ENCODE measurements around the gene SLC4A3.

SLC4A3 gene

DNA sequence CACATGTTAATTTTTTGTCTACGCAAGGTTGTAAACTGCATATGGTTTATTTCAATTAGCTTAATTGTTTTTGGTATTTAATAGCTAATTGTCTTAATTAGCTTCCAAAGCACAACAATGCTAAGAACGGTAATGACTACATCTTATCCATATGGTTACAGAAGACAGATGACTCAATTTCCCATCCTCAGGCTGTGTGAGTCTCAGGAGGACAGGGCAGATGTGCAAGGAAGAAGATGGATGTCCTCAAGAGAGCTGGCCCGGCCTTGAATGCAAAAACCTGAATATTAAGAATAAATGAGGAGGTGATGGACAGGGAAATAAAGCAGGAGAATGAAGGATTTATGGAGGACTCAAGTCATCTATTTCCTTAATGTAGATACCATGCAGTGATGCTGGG lies 31.4 kb downstream of the SLC4A3 start:
- H3K4me1 ChIP-seq (ENCODE audit: low read length) = peaks cover 12% of the 10 kb centered on the region
- H4K20me1 ChIP-seq (ENCODE audit: insufficient read depth, low read length) = no peaks in the 10 kb centered on the region
- H3K9ac ChIP-seq (ENCODE audit: low read length) = no peak overlapping the region
- no peak overlapping the region for H3K4me3 ChIP-seq (ENCODE audit: low read length)
- H3K4me2 ChIP-seq (ENCODE audit: low read length) = no peak overlapping the region
- no peaks in the 10 kb centered on the region for H3K36me3 ChIP-seq (replicated peaks; ENCODE audit: low read depth, low read length)
- H3K9me3 ChIP-seq (ENCODE audit: insufficient read depth, low read length) = no peaks in the 10 kb centered on the region
- no peak overlapping the region for H3K27ac ChIP-seq (ENCODE audit: low read length)
- H2AFZ ChIP-seq (ENCODE audit: low read depth, low read length) = no peak overlapping the region
- H3K79me2 ChIP-seq (ENCODE audit: low read length) = no peaks in the 10 kb centered on the region
- TF ChIP-seq, protein P1, sequence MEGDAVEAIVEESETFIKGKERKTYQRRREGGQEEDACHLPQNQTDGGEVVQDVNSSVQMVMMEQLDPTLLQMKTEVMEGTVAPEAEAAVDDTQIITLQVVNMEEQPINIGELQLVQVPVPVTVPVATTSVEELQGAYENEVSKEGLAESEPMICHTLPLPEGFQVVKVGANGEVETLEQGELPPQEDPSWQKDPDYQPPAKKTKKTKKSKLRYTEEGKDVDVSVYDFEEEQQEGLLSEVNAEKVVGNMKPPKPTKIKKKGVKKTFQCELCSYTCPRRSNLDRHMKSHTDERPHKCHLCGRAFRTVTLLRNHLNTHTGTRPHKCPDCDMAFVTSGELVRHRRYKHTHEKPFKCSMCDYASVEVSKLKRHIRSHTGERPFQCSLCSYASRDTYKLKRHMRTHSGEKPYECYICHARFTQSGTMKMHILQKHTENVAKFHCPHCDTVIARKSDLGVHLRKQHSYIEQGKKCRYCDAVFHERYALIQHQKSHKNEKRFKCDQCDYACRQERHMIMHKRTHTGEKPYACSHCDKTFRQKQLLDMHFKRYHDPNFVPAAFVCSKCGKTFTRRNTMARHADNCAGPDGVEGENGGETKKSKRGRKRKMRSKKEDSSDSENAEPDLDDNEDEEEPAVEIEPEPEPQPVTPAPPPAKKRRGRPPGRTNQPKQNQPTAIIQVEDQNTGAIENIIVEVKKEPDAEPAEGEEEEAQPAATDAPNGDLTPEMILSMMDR (IDR thresholded peaks at IDR 0.05; ENCODE audit: low read depth, low read length) = no peak
- no peak for TF ChIP-seq EZH2phosphoT487 (IDR thresholded peaks at IDR 0.05; ENCODE audit: low read depth)
- peaks cover 4% of the 10 kb centered on the region for H3K27me3 ChIP-seq (ENCODE audit: low read depth, low read length)

DNA sequence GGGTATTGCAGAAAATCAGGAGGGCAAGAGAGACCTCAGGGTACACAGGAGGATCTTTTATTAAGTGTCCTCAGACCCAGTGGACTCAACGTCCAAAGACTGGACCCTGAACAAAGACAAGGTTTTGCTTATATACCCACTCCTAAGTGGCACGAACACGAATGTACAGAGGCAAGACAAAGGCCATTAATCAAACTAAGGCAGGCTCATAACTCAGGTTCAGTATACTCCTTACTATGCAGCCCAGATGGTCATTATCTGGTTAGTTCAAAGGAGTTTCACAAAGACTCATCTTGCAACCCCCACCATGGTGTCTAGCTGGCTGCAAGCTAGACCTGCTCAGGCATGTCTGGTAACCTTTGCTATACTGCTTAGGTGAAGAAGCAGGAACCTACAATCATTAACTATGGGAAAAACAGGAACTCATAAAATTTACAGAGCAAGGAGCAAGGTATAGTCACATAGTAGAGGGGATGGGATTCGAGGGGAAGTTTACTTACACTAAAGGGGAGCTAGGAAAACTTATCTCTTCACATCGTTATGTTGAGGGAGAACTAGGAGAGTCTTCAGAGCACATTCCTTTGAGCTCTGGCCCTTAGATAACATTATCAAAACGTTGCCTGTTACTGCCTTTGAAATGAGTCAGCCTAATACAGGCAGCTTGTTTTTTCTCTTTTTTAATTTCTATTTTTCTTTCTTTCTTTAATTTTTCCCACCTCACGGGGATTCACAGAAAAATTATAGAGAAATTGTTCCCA lies 33.9 kb downstream of the SLC4A3 start:
- peak overlapping the region; percentile 37; the same call in 1 of the 2 replicates for H3K4me2 ChIP-seq (ENCODE audit: low read length)

DNA sequence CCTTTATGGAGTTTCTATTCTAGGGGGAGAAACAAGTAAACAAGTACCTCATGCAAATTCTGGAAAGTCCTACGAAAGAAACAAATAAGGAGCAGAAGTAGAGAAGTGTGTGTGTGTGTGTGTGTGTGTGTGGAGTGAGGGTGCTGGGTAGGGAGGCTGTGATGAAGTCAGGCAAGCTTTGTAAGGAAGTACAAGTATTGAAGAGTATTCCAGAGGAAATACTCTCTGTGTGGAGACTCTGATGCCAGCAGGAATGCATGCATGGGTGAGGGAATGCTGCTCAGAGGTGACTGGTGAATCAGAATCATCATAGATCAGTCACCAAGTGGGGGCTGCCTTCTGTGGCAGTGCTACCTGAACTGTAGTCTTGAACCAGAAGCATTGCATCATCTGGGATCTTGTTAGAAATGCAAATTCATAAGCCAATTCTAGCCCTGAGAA lies 34.5 kb downstream of the SLC4A3 start:
- Histone ChIP-seq H3K9ac (ENCODE audit: low read length) (no peak overlapping the region), H3K79me2 (ENCODE audit: low read length) (no peaks in the 10 kb centered on the region), H4K20me1 (ENCODE audit: insufficient read depth, low read length) (no peaks in the 10 kb centered on the region), H3K27ac (ENCODE audit: low read length) (no peak overlapping the region), H3K4me2 (ENCODE audit: low read length) (no peak overlapping the region), H3K27me3 (ENCODE audit: low read depth, low read length) (peaks cover 4% of the 10 kb centered on the region; the same call in 1 of the 2 replicates), H3K36me3 (replicated peaks; ENCODE audit: low read depth, low read length) (no peaks in the 10 kb centered on the region), H3K9me3 (ENCODE audit: insufficient read depth, low read length) (no peaks in the 10 kb centered on the region), H3K4me1 (ENCODE audit: low read length) (peaks cover 12% of the 10 kb centered on the region), H3K4me3 (ENCODE audit: low read length) (no peak overlapping the region), H2AFZ (ENCODE audit: low read depth, low read length) (no peak overlapping the region)
- no peak for TF ChIP-seq EZH2phosphoT487 (IDR thresholded peaks at IDR 0.05; ENCODE audit: low read depth)
- TF ChIP-seq, protein P1 (IDR thresholded peaks at IDR 0.05; ENCODE audit: low read depth, low read length) = no peak

More for the DNA sequence above, 33.9 kb downstream of the SLC4A3 start:
- H3K27ac ChIP-seq (ENCODE audit: low read length) = no peak overlapping the region
- no peaks in the 10 kb centered on the region for H3K9me3 ChIP-seq (ENCODE audit: insufficient read depth, low read length)
- TF ChIP-seq, protein P1 (IDR thresholded peaks at IDR 0.05; ENCODE audit: low read depth, low read length) = no peak
- TF ChIP-seq EZH2phosphoT487 (IDR thresholded peaks at IDR 0.05; ENCODE audit: low read depth) = no peak
- H3K36me3 ChIP-seq (replicated peaks; ENCODE audit: low read depth, low read length) = no peaks in the 10 kb centered on the region
- no peak overlapping the region for H2AFZ ChIP-seq (ENCODE audit: low read depth, low read length)
- H4K20me1 ChIP-seq (ENCODE audit: insufficient read depth, low read length) = no peaks in the 10 kb centered on the region
- peaks cover 12% of the 10 kb centered on the region for H3K4me1 ChIP-seq (ENCODE audit: low read length)
- H3K79me2 ChIP-seq (ENCODE audit: low read length) = no peaks in the 10 kb centered on the region
- H3K4me3 ChIP-seq (ENCODE audit: low read length) = no peak overlapping the region
- H3K9ac ChIP-seq (ENCODE audit: low read length) = no peak overlapping the region
- peaks cover 4% of the 10 kb centered on the region; the same call in 1 of the 2 replicates for H3K27me3 ChIP-seq (ENCODE audit: low read depth, low read length)

DNA sequence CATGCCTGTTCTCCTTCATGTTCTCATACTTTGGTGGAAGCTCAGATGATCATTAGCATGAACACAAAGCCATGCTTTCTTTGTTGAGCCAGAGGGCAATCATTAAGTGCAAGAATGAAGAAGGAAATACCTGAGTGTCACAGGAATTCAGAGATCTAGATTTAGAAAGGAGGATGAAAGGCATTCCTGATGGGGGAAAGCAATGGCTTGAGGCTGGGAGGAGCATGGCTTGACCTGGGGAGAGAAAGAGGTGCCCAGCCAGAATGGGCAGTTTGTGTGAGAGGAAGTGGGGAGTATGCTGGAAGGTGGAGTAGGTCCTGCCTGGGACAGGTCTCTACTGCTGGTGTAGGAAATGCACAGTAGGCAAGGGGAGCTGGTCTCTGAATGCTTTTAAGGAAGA lies 35.1 kb downstream of the SLC4A3 start:
- H3K36me3 ChIP-seq (replicated peaks; ENCODE audit: low read depth, low read length) = no peaks in the 10 kb centered on the region
- H3K79me2 ChIP-seq (ENCODE audit: low read length) = no peaks in the 10 kb centered on the region
- no peak overlapping the region for H3K27ac ChIP-seq (ENCODE audit: low read length)
- no peak overlapping the region for H3K9ac ChIP-seq (ENCODE audit: low read length)
- no peak for TF ChIP-seq EZH2phosphoT487 (IDR thresholded peaks at IDR 0.05; ENCODE audit: low read depth)
- TF ChIP-seq, protein P1 (IDR thresholded peaks at IDR 0.05; ENCODE audit: low read depth, low read length) = no peak
- no peaks in the 10 kb centered on the region for H3K9me3 ChIP-seq (ENCODE audit: insufficient read depth, low read length)
- peaks cover 12% of the 10 kb centered on the region for H3K4me1 ChIP-seq (ENCODE audit: low read length)
- no peak overlapping the region for H3K4me3 ChIP-seq (ENCODE audit: low read length)
- no peak overlapping the region for H3K4me2 ChIP-seq (ENCODE audit: low read length)
- peaks cover 2% of the 10 kb centered on the region; the same call in 1 of the 2 replicates for H3K27me3 ChIP-seq (ENCODE audit: low read depth, low read length)
- H2AFZ ChIP-seq (ENCODE audit: low read depth, low read length) = no peak overlapping the region
- H4K20me1 ChIP-seq (ENCODE audit: insufficient read depth, low read length) = no peaks in the 10 kb centered on the region

Data from OCI-LY3 (cell line).